ENCODE measurements around the gene NKX1-1.

- no peak for TF ChIP-seq CTCF (conservative IDR thresholded peaks at IDR 0.05 in 1 of 2, IDR thresholded peaks at IDR 0.05 in 1 of 2; ENCODE audit: extremely low read depth in 1 of 2, insufficient read depth in 1 of 2, low read depth in 1 of 2, low read length in 2 of 2)
- no peak for TF ChIP-seq EZH2 (IDR thresholded peaks at IDR 0.05; ENCODE audit: borderline replicate concordance, low read length)
Observed at GRCh38 chr4:1404573-1405253, 1.5 kb downstream of the NKX1-1 start.
